ENCODE results near the gene TRAF4. TPM values are rescaled to one million over a fixed set of nuclear protein-coding genes. Genes with fewer than 3 reads are reported as not detected.

The TRAF4 gene
- total and polyA plus RNA-seq, 2 donors (not counting 3 experiments of a cell fraction or from before 2014, with no cell fraction given): 79.5 to 83.9 TPM

GRCh38 chr17:28747051-28747691, 3.4 kb downstream of the TRAF4 start:
- no TSS peak for BruUV-seq (replicated peaks)
- Histone ChIP-seq H3K9me1 (replicated peaks; ENCODE audit: control insufficient read depth, extremely low read depth, insufficient read depth, low read length) (no peaks in the 10 kb centered on the region), H2AFZ (ENCODE audit: low read depth, low read length) (no peak overlapping the region), H3K4me1 (ENCODE audit: control insufficient read depth, extremely low read depth, insufficient read depth, low read length) (peaks cover 28% of the 10 kb centered on the region), H3K27me3 (ENCODE audit: control insufficient read depth in 2 of 2, insufficient read depth in 2 of 2, low read length in 2 of 2) (no peaks in the 10 kb centered on the region), H3K4me2 (ENCODE audit: insufficient read depth, low read length) (no peak overlapping the region), H3K9me3 (replicated peaks; ENCODE audit: control insufficient read depth, insufficient read depth, low read length) (no peaks in the 10 kb centered on the region), H3K27ac (ENCODE audit: insufficient read depth, low read depth, low read length) (no peak overlapping the region), H3K36me3 (ENCODE audit: control insufficient read depth in 2 of 2, extremely low read depth in 1 of 2, insufficient read depth in 2 of 2, low read length in 2 of 2) (peaks cover 4 to 20% of the 10 kb centered on the region in 2 experiments), H4K20me1 (replicated peaks; ENCODE audit: control insufficient read depth, extremely low read depth, insufficient read depth, low read length) (no peaks in the 10 kb centered on the region), H3K4me3 (replicated peaks in 1 of 3; ENCODE audit: insufficient read depth in 1 of 3, low read depth in 1 of 3, low read length in 3 of 3) (no peak overlapping the region), H3K79me2 (ENCODE audit: control insufficient read depth, insufficient read depth, low read length) (peaks cover 31% of the 10 kb centered on the region), H3K9ac (replicated peaks; ENCODE audit: extremely low read depth, insufficient read depth, low read length) (no peak overlapping the region)
- POLR2A ChIA-PET: interaction anchor here (0.7 to 6.3 kb wide), 3 partner anchors 20 to 204 kb away, joined by 3 to 45 read pairs (median 3); partner anchors contain the start of genes NEK8, PHF12, RPL23A and TLCD1
- peak; percentile 37 for DNase-seq (ENCODE audit: low read depth, low spot score)
- CTCF ChIA-PET: interaction anchor here (1.1 to 16.6 kb wide), 5 partner anchors 14 to 206 kb away, joined by 4 to 602 read pairs (median 15); partner anchors contain the start of genes NEK8 and TLCD1
- no peak for TF ChIP-seq POLR2A (IDR thresholded peaks at IDR 0.05; ENCODE audit: low read depth, low read length)
- TF ChIP-seq POLR2AphosphoS5 (IDR thresholded peaks at IDR 0.05; ENCODE audit: insufficient read depth, low read depth, low read length): no peak
- no peak for TF ChIP-seq CTCF (IDR thresholded peaks at IDR 0.05; ENCODE audit: extremely low read depth in 1 of 2, insufficient read depth in 1 of 2, low read depth in 1 of 2, low read length in 2 of 2)
- no peak for TF ChIP-seq MYC (IDR thresholded peaks at IDR 0.05; ENCODE audit: low read depth, low read length)
- no peak for TF ChIP-seq FOS (IDR thresholded peaks at IDR 0.05; ENCODE audit: borderline replicate concordance, insufficient read depth, low read length)
- no peak for TF ChIP-seq EZH2 (IDR thresholded peaks at IDR 0.05; ENCODE audit: borderline replicate concordance, low read depth, low read length, severe bottlenecking)
- FAIRE-seq: peak; percentile 38
- dilution Hi-C loops (cut with MboI; ENCODE audit: extremely low pct_ligation_motif_present, low sequenced_read_pairs) (no loop called here), intact Hi-C loops (cut with micrococcal nuclease) (no loop called here)

Data from endothelial cell of umbilical vein (primary cell).